K562 (cell line): ENCODE data around the gene HYAL4.

Experiments used
- EP400 ChIP-seq: fragments of 450-650 bp; IDR thresholded peaks from 2 replicates; pipeline ENCODE4 v1.6.1; 2017; ENCODE audit warnings: antibody characterized with exemption, mild to moderate bottlenecking, moderate library complexity
- KAT8 ChIP-seq: fragments of 450-650 bp; IDR thresholded peaks from 2 replicates; pipeline ENCODE4 v1.6.1; 2016; ENCODE audit warnings: low read depth, mild to moderate bottlenecking
- NR2C2 ChIP-seq, 2 experiments: fragments of 200-800 bp in 1 of 2; sonication (Bioruptor generic) in 1 of 2; sonication (generic) in 1 of 2; formaldehyde crosslinking in 1 of 2; IDR thresholded peaks; 2 replicates each; pipeline versions ENCODE4 v1.6.1 to v1.8.0; 2016 to 2022; ENCODE audit warnings: mild to moderate bottlenecking in 1 of 2, missing compliant biosample characterization in 1 of 2, missing genetic modification characterization in 1 of 2, missing genetic modification reagents in 1 of 2
- SMAD4 ChIP-seq: fragments of 250-450 bp; sonication (Bioruptor Pico); conservative IDR thresholded peaks from 2 replicates; pipeline ENCODE4 v1.8.0; 2021; ENCODE audit warnings: inconsistent platforms, mild to moderate bottlenecking, moderate library complexity
- TF ChIP-seq, protein P1 (sequence below): conservative IDR thresholded peaks from 2 replicates; pipeline ENCODE4 v1.6.1; 2011; ENCODE audit warnings: low read depth, mild to moderate bottlenecking, low read length; ENCODE audit not compliant: control insufficient read depth

DNA sequence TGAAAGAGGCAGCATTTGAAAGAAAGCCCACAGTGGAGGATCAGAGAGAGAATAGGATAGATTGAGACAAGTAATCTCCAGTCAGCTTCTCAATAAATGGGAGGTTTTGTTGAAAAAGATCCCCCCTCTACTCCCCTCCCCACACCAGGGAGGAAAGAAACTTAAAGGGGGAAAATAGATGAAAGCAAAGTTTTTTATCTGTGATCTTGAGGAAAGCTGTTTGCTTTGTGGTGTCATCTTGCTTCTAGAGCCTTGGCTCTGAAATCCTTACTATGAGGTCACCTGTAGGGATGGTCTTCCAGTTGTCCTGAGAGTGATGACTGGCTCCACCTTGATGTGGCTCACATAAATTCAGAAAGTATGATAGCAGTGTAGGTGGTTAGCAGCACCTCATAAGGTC lies 80.0 kb downstream of the HYAL4 start, which contains the start of gene SPAM1:
- TF ChIP-seq KAT8 (no peak), NR2C2 (CRISPR knock-in tag; IDR thresholded peaks at IDR 0.05) (no peak), NR2C2 (tag; IDR thresholded peaks at IDR 0.05) (no peak), SMAD4 (CRISPR knock-in tag) (no peak), EP400 (no peak)
- TF ChIP-seq, protein P1, sequence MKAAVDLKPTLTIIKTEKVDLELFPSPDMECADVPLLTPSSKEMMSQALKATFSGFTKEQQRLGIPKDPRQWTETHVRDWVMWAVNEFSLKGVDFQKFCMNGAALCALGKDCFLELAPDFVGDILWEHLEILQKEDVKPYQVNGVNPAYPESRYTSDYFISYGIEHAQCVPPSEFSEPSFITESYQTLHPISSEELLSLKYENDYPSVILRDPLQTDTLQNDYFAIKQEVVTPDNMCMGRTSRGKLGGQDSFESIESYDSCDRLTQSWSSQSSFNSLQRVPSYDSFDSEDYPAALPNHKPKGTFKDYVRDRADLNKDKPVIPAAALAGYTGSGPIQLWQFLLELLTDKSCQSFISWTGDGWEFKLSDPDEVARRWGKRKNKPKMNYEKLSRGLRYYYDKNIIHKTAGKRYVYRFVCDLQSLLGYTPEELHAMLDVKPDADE, result no peak
